HFFc6 (cell line): Measurements from ENCODE around the gene CCDC6. TPM values are rescaled to one million over a fixed set of nuclear protein-coding genes. Genes with fewer than 3 reads are reported as not detected.

Experiments
- DNase-seq: peaks from one replicate; pipeline ENCODE4 v3.0.0-alpha.2; 2018
- H3K27ac Mint-ChIP-seq: 2 replicates; pipeline ENCODE4 v1.8.0; 2020; ENCODE audit warnings: mild to moderate bottlenecking, mixed read lengths
- H3K27me3 Mint-ChIP-seq: 2 replicates; pipeline ENCODE4 v1.8.0; 2021; ENCODE audit warnings: mild to moderate bottlenecking, moderate library complexity, mixed read lengths; ENCODE audit not compliant: insufficient read depth
- H3K36me3 Mint-ChIP-seq: 2 replicates; pipeline ENCODE4 v1.8.0; 2021; ENCODE audit warnings: low read depth, mixed read lengths
- H3K4me1 Mint-ChIP-seq: 2 replicates; pipeline ENCODE4 v1.8.0; 2020; ENCODE audit warnings: low read depth, mixed read lengths
- H3K4me3 Mint-ChIP-seq: 2 replicates; pipeline ENCODE4 v1.8.0; 2020; ENCODE audit warnings: mild to moderate bottlenecking, moderate library complexity, mixed read lengths
- H3K9me3 Mint-ChIP-seq: 2 replicates; pipeline ENCODE4 v1.8.0; 2020; ENCODE audit warnings: mild to moderate bottlenecking, mixed read lengths
- total RNA-seq, 6 experiments: library from RNA; stranded (reverse); fragmentation: NEBNext Ultra II Directional; extraction: Animal tissue kit (Norgen Biotek cat#: 25700); gene quantifications; 2 replicates in 1 of 6; 3 replicates in 5 of 6; pipeline ENCODE4 v1.2.3, GENCODE V29; 2021
- TF ChIP-seq, protein P1 (sequence below): fragments of 200-600 bp; sonication (generic); IDR thresholded peaks from 2 replicates; pipeline ENCODE4 v1.5.0; 2021; ENCODE audit warnings: antibody characterized with exemption, mild to moderate bottlenecking

CCDC6 gene
- total RNA-seq, 6 experiments from 2014 or later: 33.0 to 43.0 (median 36.7) TPM

DNA sequence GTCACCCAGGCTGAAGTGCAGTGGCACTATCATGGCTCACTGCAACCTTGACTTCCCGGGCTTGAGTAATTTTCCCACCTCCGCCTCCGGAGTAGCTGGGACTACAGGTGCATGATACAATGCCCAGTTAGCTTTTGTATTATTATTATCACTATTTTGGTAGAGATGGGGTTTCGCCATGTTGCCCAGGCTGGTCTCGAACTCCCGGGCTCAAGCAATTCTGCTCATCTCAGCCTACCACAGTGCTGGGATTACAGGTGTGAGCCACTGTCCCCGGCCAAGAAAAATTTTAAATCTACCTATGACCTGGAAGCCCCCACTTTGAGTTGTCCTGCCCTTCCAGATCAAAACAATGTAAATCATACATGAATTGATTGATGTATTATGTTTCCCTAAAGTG lies 38.8 kb downstream of the CCDC6 start:
- TF ChIP-seq, protein P1, sequence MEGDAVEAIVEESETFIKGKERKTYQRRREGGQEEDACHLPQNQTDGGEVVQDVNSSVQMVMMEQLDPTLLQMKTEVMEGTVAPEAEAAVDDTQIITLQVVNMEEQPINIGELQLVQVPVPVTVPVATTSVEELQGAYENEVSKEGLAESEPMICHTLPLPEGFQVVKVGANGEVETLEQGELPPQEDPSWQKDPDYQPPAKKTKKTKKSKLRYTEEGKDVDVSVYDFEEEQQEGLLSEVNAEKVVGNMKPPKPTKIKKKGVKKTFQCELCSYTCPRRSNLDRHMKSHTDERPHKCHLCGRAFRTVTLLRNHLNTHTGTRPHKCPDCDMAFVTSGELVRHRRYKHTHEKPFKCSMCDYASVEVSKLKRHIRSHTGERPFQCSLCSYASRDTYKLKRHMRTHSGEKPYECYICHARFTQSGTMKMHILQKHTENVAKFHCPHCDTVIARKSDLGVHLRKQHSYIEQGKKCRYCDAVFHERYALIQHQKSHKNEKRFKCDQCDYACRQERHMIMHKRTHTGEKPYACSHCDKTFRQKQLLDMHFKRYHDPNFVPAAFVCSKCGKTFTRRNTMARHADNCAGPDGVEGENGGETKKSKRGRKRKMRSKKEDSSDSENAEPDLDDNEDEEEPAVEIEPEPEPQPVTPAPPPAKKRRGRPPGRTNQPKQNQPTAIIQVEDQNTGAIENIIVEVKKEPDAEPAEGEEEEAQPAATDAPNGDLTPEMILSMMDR: no peak
- no peak for DNase-seq
- no peak overlapping the region for H3K27ac Mint-ChIP-seq
- no peaks in the 10 kb centered on the region for H3K36me3 Mint-ChIP-seq
- H3K27me3 Mint-ChIP-seq: peaks cover 2% of the 10 kb centered on the region; the same call in 1 of the 2 replicates
- peaks cover 8% of the 10 kb centered on the region for H3K4me1 Mint-ChIP-seq
- no peak overlapping the region for H3K4me3 Mint-ChIP-seq
- no peaks in the 10 kb centered on the region for H3K9me3 Mint-ChIP-seq

- Mint-ChIP-seq H3K9me3 (no peaks in the 10 kb centered on the region), H3K4me1 (no peaks in the 10 kb centered on the region), H3K36me3 (no peaks in the 10 kb centered on the region; the same call in 1 of the 2 replicates), H3K27ac (no peak overlapping the region), H3K4me3 (no peak overlapping the region), H3K27me3 (peaks cover 2% of the 10 kb centered on the region; the same call in 1 of the 2 replicates)
- DNase-seq: no peak
- TF ChIP-seq, protein P1: no peak; the same call in 1 of the 2 replicates
Observed at GRCh38 chr10:59865101-59865500, 41.3 kb downstream of the CCDC6 start.

GRCh38 chr10:59864141-59864962 lies 42.0 kb downstream of the CCDC6 start:
- TF ChIP-seq, protein P1: no peak
- Mint-ChIP-seq H3K36me3 (no peaks in the 10 kb centered on the region; the same call in 1 of the 2 replicates), H3K27me3 (no peaks in the 10 kb centered on the region; the same call in 1 of the 2 replicates), H3K27ac (no peak overlapping the region), H3K4me3 (no peak overlapping the region), H3K4me1 (no peaks in the 10 kb centered on the region), H3K9me3 (no peaks in the 10 kb centered on the region)
- no peak for DNase-seq

- TF ChIP-seq, protein P1: no peak
- H3K27ac Mint-ChIP-seq: no peak overlapping the region
- DNase-seq: no peak
- H3K4me3 Mint-ChIP-seq: no peak overlapping the region
- H3K9me3 Mint-ChIP-seq: no peaks in the 10 kb centered on the region
- peaks cover 33% of the 10 kb centered on the region for H3K4me1 Mint-ChIP-seq
- no peaks in the 10 kb centered on the region; the same call in 1 of the 2 replicates for H3K36me3 Mint-ChIP-seq
- no peaks in the 10 kb centered on the region; the same call in 1 of the 2 replicates for H3K27me3 Mint-ChIP-seq
Observed at GRCh38 chr10:59859570-59859969, 46.8 kb downstream of the CCDC6 start.

DNA sequence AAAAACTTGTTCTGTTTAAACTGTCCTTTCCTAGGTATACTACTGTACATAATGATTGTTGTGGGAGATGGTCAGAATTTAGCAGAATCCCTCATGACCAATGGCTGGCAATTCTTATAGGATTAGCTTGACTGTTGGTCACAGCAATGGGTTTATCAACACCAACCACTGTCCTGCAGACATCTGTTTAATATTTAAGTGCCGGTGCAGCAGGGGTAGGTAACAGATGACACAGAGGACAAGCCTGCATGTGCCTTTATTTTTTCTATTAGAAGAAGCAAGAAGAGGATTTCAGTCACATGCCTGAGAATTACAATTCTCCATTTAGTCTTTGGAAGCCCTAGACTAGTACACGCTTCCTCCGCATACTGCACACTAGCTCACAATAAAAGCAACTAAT lies 48.4 kb downstream of the CCDC6 start:
- Mint-ChIP-seq H3K4me3 (no peak overlapping the region), H3K27me3 (no peaks in the 10 kb centered on the region; the same call in 1 of the 2 replicates), H3K4me1 (peaks cover 33% of the 10 kb centered on the region), H3K9me3 (no peaks in the 10 kb centered on the region), H3K36me3 (no peaks in the 10 kb centered on the region; the same call in 1 of the 2 replicates), H3K27ac (no peak overlapping the region)
- no peak for DNase-seq
- TF ChIP-seq, protein P1: no peak
